SK-N-SH treated with all-trans-retinoic acid at 6 μM for 48 hours (cell line): Measurements from ENCODE around the gene TXK.

Source experiments
- ARNTL ChIP-seq: fragments of 450-650 bp; formaldehyde crosslinking; IDR thresholded peaks from 2 replicates; pipeline ENCODE4 v1.5.0; 2020; ENCODE audit warnings: low read depth, mild to moderate bottlenecking, moderate library complexity, borderline replicate concordance
- ESRRG ChIP-seq: fragments of 250-450 bp; sonication (Bioruptor Pico); IDR thresholded peaks from 2 replicates; pipeline ENCODE4 v1.6.1; 2021; ENCODE audit warnings: mild to moderate bottlenecking
- GLIS3 ChIP-seq: fragments of 250-450 bp; sonication (Bioruptor Pico); IDR thresholded peaks from 2 replicates; pipeline ENCODE4 v1.5.0; 2020; ENCODE audit warnings: mild to moderate bottlenecking, moderate library complexity
- ISL1 ChIP-seq: fragments of 250-450 bp; sonication (Bioruptor Pico); IDR thresholded peaks from 2 replicates; pipeline ENCODE4 v2.1.2; 2022; ENCODE audit warnings: mild to moderate bottlenecking, moderate library complexity
- OSR1 ChIP-seq: fragments of 250-450 bp; sonication (Bioruptor Pico); IDR thresholded peaks from 2 replicates; pipeline ENCODE4 v1.8.0; 2022; ENCODE audit warnings: moderate library complexity, mild to moderate bottlenecking, inconsistent platforms
- POU6F1 ChIP-seq: fragments of 250-450 bp; sonication (Bioruptor Pico); IDR thresholded peaks from 2 replicates; pipeline ENCODE4 v1.8.0; 2021; ENCODE audit warnings: low read depth, mild to moderate bottlenecking, moderate library complexity, borderline replicate concordance
- SNAI2 ChIP-seq: fragments of 250-450 bp; sonication (Bioruptor Pico); IDR thresholded peaks from 2 replicates; pipeline ENCODE4 v1.5.0; 2020; ENCODE audit warnings: mild to moderate bottlenecking, moderate library complexity
- ZFP30 ChIP-seq: fragments of 450-650 bp; formaldehyde crosslinking; IDR thresholded peaks from 2 replicates; pipeline ENCODE4 v1.5.0; 2022; ENCODE audit warnings: mild to moderate bottlenecking, moderate library complexity
- TF ChIP-seq, protein P1 (sequence below): fragments of 250-450 bp; sonication (Bioruptor Pico); IDR thresholded peaks from 2 replicates; pipeline ENCODE4 v1.8.0; 2020; ENCODE audit warnings: mild to moderate bottlenecking, moderate library complexity, borderline replicate concordance
- TF ChIP-seq, protein P2 (sequence below): fragments of 250-450 bp; sonication (Bioruptor Pico); IDR thresholded peaks from 2 replicates; pipeline ENCODE4 v1.5.0; 2020; ENCODE audit warnings: mild to moderate bottlenecking, moderate library complexity

GRCh38 chr4:48122756-48123155, 11.3 kb downstream of the TXK start:
- TF ChIP-seq ISL1 (CRISPR knock-in tag) (no peak), ZFP30 (CRISPR knock-in tag) (no peak), POU6F1 (no peak), ARNTL (CRISPR knock-in tag) (no peak), ESRRG (CRISPR knock-in tag) (no peak), SNAI2 (no peak), OSR1 (CRISPR knock-in tag) (no peak), GLIS3 (CRISPR knock-in tag) (no peak)
- TF ChIP-seq, protein P1, sequence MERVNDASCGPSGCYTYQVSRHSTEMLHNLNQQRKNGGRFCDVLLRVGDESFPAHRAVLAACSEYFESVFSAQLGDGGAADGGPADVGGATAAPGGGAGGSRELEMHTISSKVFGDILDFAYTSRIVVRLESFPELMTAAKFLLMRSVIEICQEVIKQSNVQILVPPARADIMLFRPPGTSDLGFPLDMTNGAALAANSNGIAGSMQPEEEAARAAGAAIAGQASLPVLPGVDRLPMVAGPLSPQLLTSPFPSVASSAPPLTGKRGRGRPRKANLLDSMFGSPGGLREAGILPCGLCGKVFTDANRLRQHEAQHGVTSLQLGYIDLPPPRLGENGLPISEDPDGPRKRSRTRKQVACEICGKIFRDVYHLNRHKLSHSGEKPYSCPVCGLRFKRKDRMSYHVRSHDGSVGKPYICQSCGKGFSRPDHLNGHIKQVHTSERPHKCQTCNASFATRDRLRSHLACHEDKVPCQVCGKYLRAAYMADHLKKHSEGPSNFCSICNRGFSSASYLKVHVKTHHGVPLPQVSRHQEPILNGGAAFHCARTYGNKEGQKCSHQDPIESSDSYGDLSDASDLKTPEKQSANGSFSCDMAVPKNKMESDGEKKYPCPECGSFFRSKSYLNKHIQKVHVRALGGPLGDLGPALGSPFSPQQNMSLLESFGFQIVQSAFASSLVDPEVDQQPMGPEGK (CRISPR knock-in tag): no peak
- TF ChIP-seq, protein P2, sequence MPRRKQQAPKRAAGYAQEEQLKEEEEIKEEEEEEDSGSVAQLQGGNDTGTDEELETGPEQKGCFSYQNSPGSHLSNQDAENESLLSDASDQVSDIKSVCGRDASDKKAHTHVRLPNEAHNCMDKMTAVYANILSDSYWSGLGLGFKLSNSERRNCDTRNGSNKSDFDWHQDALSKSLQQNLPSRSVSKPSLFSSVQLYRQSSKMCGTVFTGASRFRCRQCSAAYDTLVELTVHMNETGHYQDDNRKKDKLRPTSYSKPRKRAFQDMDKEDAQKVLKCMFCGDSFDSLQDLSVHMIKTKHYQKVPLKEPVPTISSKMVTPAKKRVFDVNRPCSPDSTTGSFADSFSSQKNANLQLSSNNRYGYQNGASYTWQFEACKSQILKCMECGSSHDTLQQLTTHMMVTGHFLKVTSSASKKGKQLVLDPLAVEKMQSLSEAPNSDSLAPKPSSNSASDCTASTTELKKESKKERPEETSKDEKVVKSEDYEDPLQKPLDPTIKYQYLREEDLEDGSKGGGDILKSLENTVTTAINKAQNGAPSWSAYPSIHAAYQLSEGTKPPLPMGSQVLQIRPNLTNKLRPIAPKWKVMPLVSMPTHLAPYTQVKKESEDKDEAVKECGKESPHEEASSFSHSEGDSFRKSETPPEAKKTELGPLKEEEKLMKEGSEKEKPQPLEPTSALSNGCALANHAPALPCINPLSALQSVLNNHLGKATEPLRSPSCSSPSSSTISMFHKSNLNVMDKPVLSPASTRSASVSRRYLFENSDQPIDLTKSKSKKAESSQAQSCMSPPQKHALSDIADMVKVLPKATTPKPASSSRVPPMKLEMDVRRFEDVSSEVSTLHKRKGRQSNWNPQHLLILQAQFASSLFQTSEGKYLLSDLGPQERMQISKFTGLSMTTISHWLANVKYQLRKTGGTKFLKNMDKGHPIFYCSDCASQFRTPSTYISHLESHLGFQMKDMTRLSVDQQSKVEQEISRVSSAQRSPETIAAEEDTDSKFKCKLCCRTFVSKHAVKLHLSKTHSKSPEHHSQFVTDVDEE (CRISPR knock-in tag): no peak
